Measurements from ENCODE around the gene MRPL49. TPM values are rescaled to one million over a fixed set of nuclear protein-coding genes. Genes with fewer than 3 reads are reported as not detected.
A peak's percentile ranks its signal among the peaks of the same experiment; 100 is the strongest.

The MRPL49 gene
- total RNA-seq, 4 donors from 2014 or later: 37.2 to 47.9 (median 43.2) TPM

DNA sequence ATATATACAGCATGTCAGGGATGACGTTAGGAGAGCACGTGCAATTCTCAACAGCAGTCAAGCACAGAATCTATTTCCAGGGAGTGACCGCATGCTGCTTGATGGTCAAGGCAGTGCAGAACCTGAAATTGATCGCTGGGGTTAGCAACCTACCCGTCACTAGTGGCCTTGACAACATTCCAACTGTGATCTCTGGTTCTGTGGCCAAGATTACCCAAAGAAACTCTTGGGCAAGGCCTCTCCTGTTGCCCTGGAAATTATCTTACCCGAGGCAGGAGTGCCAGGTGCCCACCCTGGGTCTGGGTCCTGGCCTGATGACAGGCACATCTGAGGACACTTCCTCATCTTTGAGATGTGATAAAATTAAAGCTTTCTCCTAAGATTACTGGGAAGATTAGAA lies 8.3 kb upstream of the MRPL49 start:
- TF ChIP-seq, protein P1, sequence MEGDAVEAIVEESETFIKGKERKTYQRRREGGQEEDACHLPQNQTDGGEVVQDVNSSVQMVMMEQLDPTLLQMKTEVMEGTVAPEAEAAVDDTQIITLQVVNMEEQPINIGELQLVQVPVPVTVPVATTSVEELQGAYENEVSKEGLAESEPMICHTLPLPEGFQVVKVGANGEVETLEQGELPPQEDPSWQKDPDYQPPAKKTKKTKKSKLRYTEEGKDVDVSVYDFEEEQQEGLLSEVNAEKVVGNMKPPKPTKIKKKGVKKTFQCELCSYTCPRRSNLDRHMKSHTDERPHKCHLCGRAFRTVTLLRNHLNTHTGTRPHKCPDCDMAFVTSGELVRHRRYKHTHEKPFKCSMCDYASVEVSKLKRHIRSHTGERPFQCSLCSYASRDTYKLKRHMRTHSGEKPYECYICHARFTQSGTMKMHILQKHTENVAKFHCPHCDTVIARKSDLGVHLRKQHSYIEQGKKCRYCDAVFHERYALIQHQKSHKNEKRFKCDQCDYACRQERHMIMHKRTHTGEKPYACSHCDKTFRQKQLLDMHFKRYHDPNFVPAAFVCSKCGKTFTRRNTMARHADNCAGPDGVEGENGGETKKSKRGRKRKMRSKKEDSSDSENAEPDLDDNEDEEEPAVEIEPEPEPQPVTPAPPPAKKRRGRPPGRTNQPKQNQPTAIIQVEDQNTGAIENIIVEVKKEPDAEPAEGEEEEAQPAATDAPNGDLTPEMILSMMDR (IDR thresholded peaks at IDR 0.05): no peak
- ATAC-seq (ENCODE audit: low FRiP score) (no peak), DNase-seq (ENCODE audit: low spot score) (no peak)

DNA sequence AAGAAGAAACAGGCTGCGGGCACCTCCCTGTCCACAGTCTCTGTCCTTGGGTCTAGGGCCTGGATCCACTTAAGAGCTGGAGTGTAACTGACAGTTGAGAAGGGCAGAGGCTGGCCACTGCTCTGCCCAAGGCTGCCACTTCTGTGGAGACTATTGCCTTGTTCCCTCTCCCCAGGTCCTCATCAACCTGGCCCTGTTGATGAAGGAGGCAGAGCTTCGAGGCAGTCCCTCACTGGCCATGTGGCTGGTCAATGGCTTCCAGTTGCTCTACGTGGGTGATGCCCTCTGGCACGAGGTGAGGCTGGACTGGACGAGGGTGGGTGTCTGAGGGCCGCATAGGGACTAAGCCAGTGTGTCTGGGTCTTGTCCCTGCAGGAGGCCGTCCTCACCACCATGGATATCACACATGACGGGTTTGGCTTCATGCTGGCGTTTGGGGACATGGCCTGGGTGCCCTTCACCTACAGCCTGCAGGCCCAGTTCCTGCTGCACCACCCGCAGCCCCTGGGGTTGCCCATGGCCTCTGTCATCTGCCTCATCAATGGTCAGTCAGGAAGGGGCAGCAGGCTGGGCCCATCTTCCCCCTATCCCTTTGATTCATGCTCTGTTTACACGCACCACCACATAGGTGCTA lies 7.5 kb upstream of the MRPL49 start:
- DNase-seq (ENCODE audit: low spot score) (no peak), ATAC-seq (ENCODE audit: low FRiP score) (no peak)
- TF ChIP-seq, protein P1 (IDR thresholded peaks at IDR 0.05): no peak

DNA sequence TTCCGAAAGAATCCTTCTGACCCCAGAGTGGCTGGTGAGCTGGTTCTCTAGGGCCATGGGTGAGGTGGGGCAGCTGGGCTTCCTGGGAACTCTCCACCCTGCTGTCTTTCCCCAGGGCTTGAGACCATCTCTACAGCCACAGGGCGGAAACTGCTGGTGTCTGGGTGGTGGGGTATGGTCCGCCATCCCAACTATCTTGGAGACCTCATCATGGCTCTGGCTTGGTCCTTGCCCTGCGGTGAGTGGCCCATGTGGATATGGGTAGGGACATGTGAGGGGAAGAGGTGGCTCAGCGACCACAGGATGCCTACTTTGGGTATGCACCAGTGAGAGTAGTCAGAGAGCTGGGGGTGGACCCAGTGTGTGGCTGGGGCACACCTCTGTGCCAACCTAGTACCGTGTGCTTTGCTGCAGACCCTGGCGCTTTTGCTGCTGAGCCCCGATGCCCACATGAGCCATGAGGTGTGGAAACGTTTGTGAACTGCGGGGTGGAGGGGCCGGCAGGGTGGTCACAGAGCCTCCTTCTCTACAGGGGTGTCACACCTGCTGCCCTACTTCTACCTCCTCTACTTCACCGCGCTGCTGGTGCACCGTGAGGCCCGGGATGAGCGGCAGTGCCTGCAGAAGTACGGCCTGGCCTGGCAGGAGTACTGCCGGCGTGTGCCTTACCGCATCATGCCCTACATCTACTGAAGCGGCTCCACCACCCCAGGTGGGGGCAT lies 6.6 kb upstream of the MRPL49 start:
- TF ChIP-seq, protein P1 (IDR thresholded peaks at IDR 0.05): no peak
- no peak for ATAC-seq (ENCODE audit: low FRiP score)
- DNase-seq (ENCODE audit: low spot score): no peak

DNA sequence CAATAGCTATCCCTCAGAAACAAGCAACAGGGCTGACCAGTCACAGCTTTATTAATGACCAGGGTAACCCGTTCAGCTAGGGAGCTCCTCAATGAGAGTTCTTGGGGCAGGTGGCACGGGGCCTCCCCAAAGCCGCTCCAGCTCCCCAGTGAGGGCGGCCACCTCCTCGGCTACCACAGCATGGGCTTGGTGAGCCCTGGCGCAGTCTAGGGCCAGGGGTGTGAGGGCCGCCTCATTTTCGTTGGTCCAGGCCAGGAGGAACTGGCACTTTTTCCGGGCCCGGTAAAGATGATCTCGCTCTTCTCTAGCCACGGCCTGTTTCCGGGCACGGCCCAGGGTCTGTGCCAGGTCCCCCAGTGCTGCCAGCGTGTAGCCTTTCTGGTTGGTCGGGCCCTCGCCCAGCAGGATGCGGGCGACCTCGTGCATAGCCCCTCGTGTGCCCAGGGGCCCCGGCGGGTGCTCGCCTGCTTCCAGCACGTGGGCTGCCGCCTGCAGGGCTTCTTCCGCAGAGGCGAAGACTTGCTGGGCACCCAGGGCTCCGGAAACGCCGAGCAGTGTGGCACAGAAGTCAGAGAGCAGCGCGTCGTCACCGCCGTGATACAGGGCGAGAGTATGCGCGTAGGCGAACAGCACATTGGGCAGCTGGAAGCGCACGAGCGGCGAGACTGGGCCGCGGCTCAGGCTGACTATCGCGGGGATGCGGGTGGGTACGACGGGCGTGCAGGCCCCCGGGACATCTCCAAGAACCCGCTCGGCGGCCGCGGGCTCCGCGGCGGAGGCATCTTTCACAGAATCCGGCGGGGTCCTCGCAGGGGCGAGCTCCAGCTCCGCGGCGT lies 5.5 kb upstream of the MRPL49 start:
- DNase-seq (ENCODE audit: low spot score) (no peak), ATAC-seq (ENCODE audit: low FRiP score) (peak; percentile 26)
- TF ChIP-seq, protein P1 (IDR thresholded peaks at IDR 0.05): no peak

DNA sequence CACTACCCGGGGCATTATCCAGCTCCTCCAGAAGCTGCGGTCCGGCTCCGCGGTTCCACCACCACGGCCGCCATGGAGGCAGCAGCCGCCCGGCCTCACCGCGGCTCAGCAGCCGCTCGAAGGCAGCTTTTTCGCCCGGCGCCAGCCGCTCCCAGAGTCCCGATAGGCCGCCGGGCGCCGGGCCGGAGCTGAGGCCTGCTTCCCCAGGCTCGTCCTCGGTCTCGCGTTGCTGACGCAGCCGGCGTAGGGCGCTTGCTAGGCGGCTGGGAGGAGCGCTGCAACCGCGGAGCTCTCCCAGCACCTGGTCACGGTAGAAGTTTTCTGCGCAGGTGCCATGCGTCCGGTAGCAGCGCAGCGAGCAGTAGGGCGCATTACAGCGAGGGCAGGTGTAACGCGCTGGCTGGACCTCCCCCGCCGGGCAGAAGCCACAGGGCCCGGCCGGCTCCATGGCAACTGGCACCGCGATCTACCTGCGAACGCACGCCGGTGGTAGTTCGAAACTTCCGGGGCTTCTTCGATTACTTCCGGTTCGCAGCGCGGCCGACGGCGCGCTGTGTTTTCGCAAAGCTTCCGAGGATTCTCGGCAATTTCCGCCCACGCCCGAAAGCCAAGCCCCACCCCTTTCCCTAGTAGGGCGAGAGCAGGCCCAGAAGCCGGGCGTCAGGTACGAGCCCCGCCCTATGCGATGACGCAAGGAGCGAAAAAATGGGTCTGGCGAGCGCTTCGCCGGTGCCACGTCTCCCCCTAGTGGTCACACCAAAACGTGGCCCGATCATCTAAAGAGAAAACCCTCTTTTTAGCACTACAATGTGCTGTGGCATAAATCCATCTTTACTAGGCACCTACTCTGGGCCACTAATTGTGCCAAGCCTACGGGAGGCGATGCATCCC lies 4.7 kb upstream of the MRPL49 start, which contains the start of gene ZNHIT2:
Gene ZNHIT2 (minus strand): TSS at position 496 of the 891 bp plus-strand sequence. CDS start 48 bp downstream, at position 448.
- peak; percentile 99 for DNase-seq (ENCODE audit: low spot score)
- ATAC-seq (ENCODE audit: low FRiP score): peak; percentile 73
- TF ChIP-seq, protein P1 (IDR thresholded peaks at IDR 0.05): peak in 2 of 3 donors; percentile 89 to 91
